PFSK-1 (cell line): ENCODE measurements around the gene RAD51B.

Experiments used
- FOXP2 ChIP-seq: optimal IDR thresholded peaks from 2 replicates; pipeline ENCODE3; 2011; ENCODE audit warnings: borderline replicate concordance, control low read depth, inconsistent platforms; ENCODE audit not compliant: insufficient read depth; ENCODE audit errors: extremely low read length, extremely low read depth
- POLR2AphosphoS5 ChIP-seq: IDR thresholded peaks from 2 replicates; pipeline ENCODE4 v1.6.1; 2012; ENCODE audit warnings: low read depth, mild to moderate bottlenecking, control low read depth, low read length, moderate library complexity
- REST ChIP-seq, 2 experiments: IDR thresholded peaks; 2 replicates each; pipeline versions ENCODE4 v1.6.1 to v1.8.0; 2011 to 2012; ENCODE audit warnings: low read depth in 2 of 2, low read length in 2 of 2, control low read depth in 1 of 2, inconsistent platforms in 1 of 2, mild to moderate bottlenecking in 1 of 2, moderate library complexity in 1 of 2; ENCODE audit not compliant: insufficient read depth in 1 of 2
- SIN3A ChIP-seq: IDR thresholded peaks from 2 replicates; pipeline ENCODE4 v1.6.1; 2012; ENCODE audit warnings: mild to moderate bottlenecking, low read length, moderate library complexity, borderline replicate concordance; ENCODE audit not compliant: insufficient read depth
- TAF1 ChIP-seq: IDR thresholded peaks from 2 replicates; pipeline ENCODE4 v1.6.1; 2012; ENCODE audit warnings: low read length, control low read depth, borderline replicate concordance; ENCODE audit not compliant: insufficient read depth

Gene RAD51B

GRCh38 chr14:68241862-68242487 lies 422.4 kb downstream of the RAD51B start:
- TF ChIP-seq REST (IDR thresholded peaks at IDR 0.05; ENCODE audit: insufficient read depth in 1 of 2, low read depth in 2 of 2, low read length in 2 of 2): no peak
- TF ChIP-seq POLR2AphosphoS5: no peak
- TF ChIP-seq TAF1: no peak
- no peak for TF ChIP-seq FOXP2
- TF ChIP-seq SIN3A: no peak

- TF ChIP-seq SIN3A: no peak
- no peak for TF ChIP-seq POLR2AphosphoS5
- TF ChIP-seq REST (IDR thresholded peaks at IDR 0.05; ENCODE audit: insufficient read depth in 1 of 2, low read depth in 2 of 2, low read length in 2 of 2): no peak
Observed at GRCh38 chr14:68243450-68244010, 424.0 kb downstream of the RAD51B start.

GRCh38 chr14:68244262-68244980 lies 424.8 kb downstream of the RAD51B start:
- no peak for TF ChIP-seq POLR2AphosphoS5
- no peak for TF ChIP-seq REST (IDR thresholded peaks at IDR 0.05; ENCODE audit: insufficient read depth in 1 of 2, low read depth in 2 of 2, low read length in 2 of 2)
- TF ChIP-seq FOXP2: no peak
- TF ChIP-seq SIN3A: no peak
- TF ChIP-seq TAF1: no peak

- TF ChIP-seq TAF1 (no peak), FOXP2 (no peak), POLR2AphosphoS5 (no peak), SIN3A (no peak), REST (IDR thresholded peaks at IDR 0.05; ENCODE audit: insufficient read depth in 1 of 2, low read depth in 2 of 2, low read length in 2 of 2) (no peak)
Observed at GRCh38 chr14:68245146-68246073, 425.8 kb downstream of the RAD51B start.
